WTC11 (cell line): ENCODE results near the gene TUBB. TPM values are rescaled to one million over a fixed set of nuclear protein-coding genes. Genes with fewer than 3 reads are reported as not detected.

Source experiments
- ATAC-seq: fragments of 200-7000 bp; cut with Tn5 transposase; 2 replicates; pipeline ENCODE4 v1.10.0; 2021; ENCODE audit warnings: mild to moderate bottlenecking, moderate library complexity
- CTCF ChIA-PET: fragments of 300-600 bp; sonication (Branson Sonifier 250); formaldehyde crosslinking; loops from one replicate; lab custom pipeline; 2021; ENCODE audit warnings: antibody characterized with exemption; lab: Charles Lee
- POLR2A ChIA-PET: fragments of 350-600 bp; sonication (Branson Sonifier 250); formaldehyde crosslinking; loops from one replicate; lab custom pipeline; 2021; ENCODE audit warnings: antibody characterized with exemption; lab: Charles Lee
- DNase-seq: peaks from one replicate; pipeline ENCODE4 v3.0.0; 2021; ENCODE audit warnings: low spot score
- H3K27ac Mint-ChIP-seq: 2 replicates; pipeline ENCODE4 v1.8.0; 2021; ENCODE audit warnings: mixed read lengths
- H3K27me3 Mint-ChIP-seq: 2 replicates; pipeline ENCODE4 v1.8.0; 2021; ENCODE audit warnings: low read depth, mild to moderate bottlenecking, moderate library complexity, mixed read lengths
- H3K36me3 Mint-ChIP-seq: 2 replicates; pipeline ENCODE4 v1.8.0; 2021; ENCODE audit warnings: mixed read lengths
- H3K4me1 Mint-ChIP-seq: 2 replicates; pipeline ENCODE4 v1.8.0; 2022; ENCODE audit warnings: mixed read lengths
- H3K4me3 Mint-ChIP-seq: 2 replicates; pipeline ENCODE4 v1.8.0; 2021; ENCODE audit warnings: mild to moderate bottlenecking, moderate library complexity, mixed read lengths
- H3K9me3 Mint-ChIP-seq: 2 replicates; pipeline ENCODE4 v1.8.0; 2021; ENCODE audit warnings: mixed read lengths
- E2F5 ChIP-seq: sonication (generic); formaldehyde crosslinking; IDR thresholded peaks from 2 replicates; pipeline ENCODE4 v1.8.1; 2022; ENCODE audit warnings: mild to moderate bottlenecking, moderate library complexity, missing genetic modification reagents
- ETV6 ChIP-seq: sonication (generic); formaldehyde crosslinking; IDR thresholded peaks from 2 replicates; pipeline ENCODE4 v1.8.1; 2022; ENCODE audit warnings: mild to moderate bottlenecking, missing genetic modification reagents
- FOXP4 ChIP-seq: sonication (generic); formaldehyde crosslinking; IDR thresholded peaks from 2 replicates; pipeline ENCODE4 v1.8.0; 2022; ENCODE audit warnings: mild to moderate bottlenecking, missing genetic modification reagents
- GABPB1 ChIP-seq: sonication (generic); formaldehyde crosslinking; IDR thresholded peaks from 2 replicates; pipeline ENCODE4 v1.8.1; 2023; ENCODE audit warnings: mild to moderate bottlenecking, missing genetic modification reagents
- NFYB ChIP-seq: sonication (generic); formaldehyde crosslinking; conservative IDR thresholded peaks from 2 replicates; pipeline ENCODE4 v1.8.0; 2022; ENCODE audit warnings: low read depth, missing genetic modification reagents
- NR1H2 ChIP-seq: sonication (generic); formaldehyde crosslinking; IDR thresholded peaks from 2 replicates; pipeline ENCODE4 v1.9.0; 2021; ENCODE audit warnings: mild to moderate bottlenecking, moderate library complexity, missing genetic modification reagents
- OVOL2 ChIP-seq: fragments of 250-450 bp; sonication (Bioruptor Pico); IDR thresholded peaks from 2 replicates; pipeline ENCODE4 v1.9.0; 2021; ENCODE audit warnings: mild to moderate bottlenecking, borderline replicate concordance
- RORB ChIP-seq: fragments of 250-450 bp; sonication (Bioruptor Pico); IDR thresholded peaks from 2 replicates; pipeline ENCODE4 v1.9.0; 2021; ENCODE audit warnings: mild to moderate bottlenecking
- SP1 ChIP-seq: sonication (generic); formaldehyde crosslinking; conservative IDR thresholded peaks from 2 replicates; pipeline ENCODE4 v1.8.1; 2022; ENCODE audit warnings: missing genetic modification reagents
- ZNF263 ChIP-seq: sonication (generic); formaldehyde crosslinking; IDR thresholded peaks from 2 replicates; pipeline ENCODE4 v1.8.1; 2022; ENCODE audit warnings: low read depth, mild to moderate bottlenecking, moderate library complexity, missing genetic modification reagents
- ZNF317 ChIP-seq: sonication (generic); formaldehyde crosslinking; IDR thresholded peaks from 2 replicates; pipeline ENCODE4 v1.8.1; 2023; ENCODE audit warnings: low read depth, mild to moderate bottlenecking, moderate library complexity, missing genetic modification reagents, borderline replicate concordance
- total RNA-seq: library from RNA; stranded (reverse); gene quantifications from 3 replicates; pipeline ENCODE4 v1.2.3, GENCODE V29; 2021
- TF ChIP-seq, protein P1 (sequence below): sonication (generic); formaldehyde crosslinking; conservative IDR thresholded peaks from 2 replicates; pipeline ENCODE4 v1.8.1; 2023; ENCODE audit warnings: mild to moderate bottlenecking, low read depth, missing genetic modification reagents, moderate library complexity
- TF ChIP-seq, protein P2 (sequence below): sonication (generic); formaldehyde crosslinking; IDR thresholded peaks from 2 replicates; pipeline ENCODE4 v1.8.1; 2023; ENCODE audit warnings: mild to moderate bottlenecking, missing genetic modification reagents, moderate library complexity
- TF ChIP-seq, protein P3 (sequence below): sonication (generic); formaldehyde crosslinking; IDR thresholded peaks from 2 replicates; pipeline ENCODE4 v1.8.0; 2023; ENCODE audit warnings: missing genetic modification reagents, mild to moderate bottlenecking, borderline replicate concordance

The TUBB gene
- total RNA-seq, 1 experiment from 2014 or later, result 1,503 TPM

DNA sequence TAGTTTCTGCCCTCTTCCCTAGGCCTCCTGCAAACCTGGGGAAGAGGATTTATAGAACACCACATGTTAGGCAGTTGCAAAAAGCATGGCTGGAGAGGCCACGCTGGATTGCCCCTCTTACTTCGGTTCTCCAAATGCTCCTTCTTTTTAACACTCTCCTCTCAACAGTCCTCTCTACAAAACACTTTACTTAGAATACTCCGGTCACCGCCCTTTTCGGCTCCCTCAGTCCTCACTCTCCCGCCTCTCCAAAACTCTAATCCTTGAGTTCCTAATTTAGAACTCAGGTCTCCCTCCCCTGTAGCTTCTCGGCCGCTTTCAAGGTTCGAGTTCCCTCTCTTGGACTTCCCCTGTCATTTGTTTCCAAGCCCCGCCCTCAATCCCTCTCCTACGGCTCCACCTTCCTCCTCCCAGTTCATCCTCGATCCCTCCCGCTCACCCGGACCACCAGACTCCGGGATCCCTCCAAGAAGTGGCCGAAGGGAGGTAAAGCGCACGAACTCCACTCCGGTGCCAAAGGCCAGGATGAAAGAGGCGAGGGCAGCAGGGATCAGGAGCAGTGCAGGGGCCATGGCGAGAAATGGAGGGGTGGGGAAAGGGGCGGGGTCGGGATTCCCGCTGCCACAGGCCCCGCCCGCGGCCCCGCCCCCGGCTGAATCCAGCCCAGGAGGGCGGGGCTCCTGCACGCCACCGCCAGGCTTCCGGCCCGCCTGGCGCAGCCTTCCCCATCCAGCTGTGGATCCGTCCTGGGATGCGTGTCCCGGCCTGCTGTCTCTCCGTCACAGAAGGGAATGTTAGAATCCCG lies 29.5 kb upstream of the TUBB start, which contains the start of gene NRM:
TSS of gene NRM (minus strand) at position 582 of the 805 bp plus-strand sequence. CDS start at position 572, 10 bp downstream.
- POLR2A ChIA-PET, result interaction anchor here (0.6 to 1.4 kb wide), 4 partner anchors 11 to 76 kb away, joined by 3 to 5 read pairs (median 3); partner anchors contain the start of gene MDC1

DNA sequence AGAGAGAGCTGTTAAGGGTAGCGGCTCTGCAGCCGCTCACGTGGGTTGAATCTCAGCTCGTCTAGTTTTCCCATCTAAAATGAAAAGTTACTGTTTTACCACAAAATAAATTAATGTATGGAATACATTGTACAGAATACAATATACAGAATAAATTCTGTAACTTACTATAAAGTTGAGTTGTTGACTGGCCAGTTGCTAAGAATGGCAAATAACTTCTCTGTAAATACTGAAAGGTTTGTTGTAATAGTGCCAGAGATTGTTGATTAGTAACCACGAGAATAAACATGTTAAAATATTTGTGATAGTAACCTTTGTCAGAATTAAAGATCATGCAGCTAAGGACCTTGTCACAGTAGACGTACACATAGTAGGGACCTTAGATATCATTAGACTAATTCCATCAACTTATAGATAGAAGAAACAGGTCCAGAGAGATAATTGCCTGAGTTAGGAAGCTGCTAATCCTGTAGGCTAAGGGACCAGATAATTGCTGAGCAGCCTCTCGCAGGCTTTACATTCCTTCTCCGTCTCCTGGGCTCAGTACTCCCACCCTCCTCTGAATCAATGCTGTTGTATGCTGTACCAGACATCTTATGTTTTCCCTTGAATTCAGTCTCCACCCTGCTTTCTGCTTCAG lies 28.8 kb upstream of the TUBB start:
- peaks cover 3% of the 10 kb centered on the region; the same call in 1 of the 2 replicates for H3K36me3 Mint-ChIP-seq
- TF ChIP-seq ZNF263 (no peak), ETV6 (CRISPR knock-in tag) (no peak), NR1H2 (CRISPR knock-in tag) (no peak), RORB (CRISPR knock-in tag) (no peak)
- TF ChIP-seq, protein P1, sequence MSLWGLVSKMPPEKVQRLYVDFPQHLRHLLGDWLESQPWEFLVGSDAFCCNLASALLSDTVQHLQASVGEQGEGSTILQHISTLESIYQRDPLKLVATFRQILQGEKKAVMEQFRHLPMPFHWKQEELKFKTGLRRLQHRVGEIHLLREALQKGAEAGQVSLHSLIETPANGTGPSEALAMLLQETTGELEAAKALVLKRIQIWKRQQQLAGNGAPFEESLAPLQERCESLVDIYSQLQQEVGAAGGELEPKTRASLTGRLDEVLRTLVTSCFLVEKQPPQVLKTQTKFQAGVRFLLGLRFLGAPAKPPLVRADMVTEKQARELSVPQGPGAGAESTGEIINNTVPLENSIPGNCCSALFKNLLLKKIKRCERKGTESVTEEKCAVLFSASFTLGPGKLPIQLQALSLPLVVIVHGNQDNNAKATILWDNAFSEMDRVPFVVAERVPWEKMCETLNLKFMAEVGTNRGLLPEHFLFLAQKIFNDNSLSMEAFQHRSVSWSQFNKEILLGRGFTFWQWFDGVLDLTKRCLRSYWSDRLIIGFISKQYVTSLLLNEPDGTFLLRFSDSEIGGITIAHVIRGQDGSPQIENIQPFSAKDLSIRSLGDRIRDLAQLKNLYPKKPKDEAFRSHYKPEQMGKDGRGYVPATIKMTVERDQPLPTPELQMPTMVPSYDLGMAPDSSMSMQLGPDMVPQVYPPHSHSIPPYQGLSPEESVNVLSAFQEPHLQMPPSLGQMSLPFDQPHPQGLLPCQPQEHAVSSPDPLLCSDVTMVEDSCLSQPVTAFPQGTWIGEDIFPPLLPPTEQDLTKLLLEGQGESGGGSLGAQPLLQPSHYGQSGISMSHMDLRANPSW (CRISPR knock-in tag), result no peak
- TF ChIP-seq, protein P2, sequence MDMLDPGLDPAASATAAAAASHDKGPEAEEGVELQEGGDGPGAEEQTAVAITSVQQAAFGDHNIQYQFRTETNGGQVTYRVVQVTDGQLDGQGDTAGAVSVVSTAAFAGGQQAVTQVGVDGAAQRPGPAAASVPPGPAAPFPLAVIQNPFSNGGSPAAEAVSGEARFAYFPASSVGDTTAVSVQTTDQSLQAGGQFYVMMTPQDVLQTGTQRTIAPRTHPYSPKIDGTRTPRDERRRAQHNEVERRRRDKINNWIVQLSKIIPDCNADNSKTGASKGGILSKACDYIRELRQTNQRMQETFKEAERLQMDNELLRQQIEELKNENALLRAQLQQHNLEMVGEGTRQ (CRISPR knock-in tag), result no peak
- TF ChIP-seq, protein P3, sequence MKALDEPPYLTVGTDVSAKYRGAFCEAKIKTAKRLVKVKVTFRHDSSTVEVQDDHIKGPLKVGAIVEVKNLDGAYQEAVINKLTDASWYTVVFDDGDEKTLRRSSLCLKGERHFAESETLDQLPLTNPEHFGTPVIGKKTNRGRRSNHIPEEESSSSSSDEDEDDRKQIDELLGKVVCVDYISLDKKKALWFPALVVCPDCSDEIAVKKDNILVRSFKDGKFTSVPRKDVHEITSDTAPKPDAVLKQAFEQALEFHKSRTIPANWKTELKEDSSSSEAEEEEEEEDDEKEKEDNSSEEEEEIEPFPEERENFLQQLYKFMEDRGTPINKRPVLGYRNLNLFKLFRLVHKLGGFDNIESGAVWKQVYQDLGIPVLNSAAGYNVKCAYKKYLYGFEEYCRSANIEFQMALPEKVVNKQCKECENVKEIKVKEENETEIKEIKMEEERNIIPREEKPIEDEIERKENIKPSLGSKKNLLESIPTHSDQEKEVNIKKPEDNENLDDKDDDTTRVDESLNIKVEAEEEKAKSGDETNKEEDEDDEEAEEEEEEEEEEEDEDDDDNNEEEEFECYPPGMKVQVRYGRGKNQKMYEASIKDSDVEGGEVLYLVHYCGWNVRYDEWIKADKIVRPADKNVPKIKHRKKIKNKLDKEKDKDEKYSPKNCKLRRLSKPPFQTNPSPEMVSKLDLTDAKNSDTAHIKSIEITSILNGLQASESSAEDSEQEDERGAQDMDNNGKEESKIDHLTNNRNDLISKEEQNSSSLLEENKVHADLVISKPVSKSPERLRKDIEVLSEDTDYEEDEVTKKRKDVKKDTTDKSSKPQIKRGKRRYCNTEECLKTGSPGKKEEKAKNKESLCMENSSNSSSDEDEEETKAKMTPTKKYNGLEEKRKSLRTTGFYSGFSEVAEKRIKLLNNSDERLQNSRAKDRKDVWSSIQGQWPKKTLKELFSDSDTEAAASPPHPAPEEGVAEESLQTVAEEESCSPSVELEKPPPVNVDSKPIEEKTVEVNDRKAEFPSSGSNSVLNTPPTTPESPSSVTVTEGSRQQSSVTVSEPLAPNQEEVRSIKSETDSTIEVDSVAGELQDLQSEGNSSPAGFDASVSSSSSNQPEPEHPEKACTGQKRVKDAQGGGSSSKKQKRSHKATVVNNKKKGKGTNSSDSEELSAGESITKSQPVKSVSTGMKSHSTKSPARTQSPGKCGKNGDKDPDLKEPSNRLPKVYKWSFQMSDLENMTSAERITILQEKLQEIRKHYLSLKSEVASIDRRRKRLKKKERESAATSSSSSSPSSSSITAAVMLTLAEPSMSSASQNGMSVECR (CRISPR knock-in tag), result no peak

More for the DNA sequence above, 29.5 kb upstream of the TUBB start, which contains the start of gene NRM:
- H3K27me3 Mint-ChIP-seq, result no peaks in the 10 kb centered on the region
- H3K4me3 Mint-ChIP-seq, result peak within 1 kb of the TSS; percentile 93
- peaks cover 3% of the 10 kb centered on the region; the same call in 1 of the 2 replicates for H3K36me3 Mint-ChIP-seq
- peak within 1 kb of the TSS; percentile 92 for H3K27ac Mint-ChIP-seq
- CTCF ChIA-PET, result interaction anchor here (0.7 to 4.0 kb wide), 8 partner anchors 12 to 291 kb away, joined by 3 to 49 read pairs (median 6); partner anchors contain the start of genes DHX16 and MDC1
- DNase-seq (peak; percentile 80), ATAC-seq (peak; percentile 63)
- TF ChIP-seq SP1 (CRISPR knock-in tag) (peak; percentile 81), OVOL2 (CRISPR knock-in tag) (no peak), GABPB1 (CRISPR knock-in tag) (no peak), ZNF317 (CRISPR knock-in tag) (no peak), E2F5 (CRISPR knock-in tag) (peak; percentile 48; the same call in 1 of the 2 replicates), FOXP4 (peak; percentile 37; the same call in 1 of the 2 replicates), ETV6 (CRISPR knock-in tag) (peak; percentile 43; the same call in 1 of the 2 replicates), NFYB (CRISPR knock-in tag) (no peak)
- no peaks in the 10 kb centered on the region for H3K9me3 Mint-ChIP-seq
- H3K4me1 Mint-ChIP-seq, result peaks cover 44% of the 10 kb centered on the region

More for the DNA sequence above, 28.8 kb upstream of the TUBB start:
- H3K27ac Mint-ChIP-seq, result peak overlapping the region; percentile 83
- peak overlapping the region; percentile 74 for H3K4me3 Mint-ChIP-seq
- POLR2A ChIA-PET, result interaction anchor here (1.4 kb wide), 2 partner anchors 11 to 26 kb away, joined by 3 to 5 read pairs; partner anchors contain the start of gene MDC1
- DNase-seq (no peak), ATAC-seq (no peak)
- CTCF ChIA-PET, result interaction anchor here (0.6 to 4.0 kb wide), 7 partner anchors 13 to 323 kb away, joined by 3 to 49 read pairs (median 8); partner anchors contain the start of genes DHX16 and MDC1
- H3K27me3 Mint-ChIP-seq, result no peaks in the 10 kb centered on the region
- peaks cover 37% of the 10 kb centered on the region for H3K4me1 Mint-ChIP-seq
- no peaks in the 10 kb centered on the region for H3K9me3 Mint-ChIP-seq
